Liver (tissue), 3 donors: ENCODE results near the gene NUP214.

Source experiments
- ATF3 ChIP-seq: IDR thresholded peaks from 2 replicates; pipeline ENCODE4 v1.6.1; 2016; ENCODE audit warnings: antibody characterized with exemption
- CTCF ChIP-seq: fragments of 150-350 bp; IDR thresholded peaks from 2 replicates; pipeline ENCODE4 v1.5.1; 2017; ENCODE audit warnings: improper control_type of control experiment, low read depth, low read length; ENCODE audit not compliant: missing input control
- FOXA1 ChIP-seq: IDR thresholded peaks from 2 replicates; pipeline ENCODE4 v1.6.1; 2016; ENCODE audit warnings: antibody characterized with exemption
- GABPA ChIP-seq, 2 donors: IDR thresholded peaks in 1 of 2; conservative IDR thresholded peaks in 1 of 2; 2 replicates each; pipeline ENCODE4 v1.6.1; 2016; ENCODE audit warnings: antibody characterized with exemption in 2 of 2, mild to moderate bottlenecking in 1 of 2, moderate library complexity in 1 of 2
- MAX ChIP-seq: IDR thresholded peaks from 2 replicates; pipeline ENCODE4 v1.6.1; 2016; ENCODE audit warnings: antibody characterized with exemption
- RAD21 ChIP-seq, 2 donors: IDR thresholded peaks; 2 replicates each; pipeline ENCODE4 v1.6.1; 2016; ENCODE audit warnings: antibody characterized with exemption in 2 of 2, mild to moderate bottlenecking in 2 of 2
- REST ChIP-seq: IDR thresholded peaks from 2 replicates; pipeline ENCODE4 v1.6.1; 2016; ENCODE audit warnings: antibody characterized with exemption, mild to moderate bottlenecking
- SP1 ChIP-seq: IDR thresholded peaks from 2 replicates; pipeline ENCODE4 v1.6.1; 2018; ENCODE audit warnings: antibody characterized with exemption, mild to moderate bottlenecking
- TAF1 ChIP-seq: conservative IDR thresholded peaks from 2 replicates; pipeline ENCODE4 v1.6.1; 2016; ENCODE audit warnings: antibody characterized with exemption, mild to moderate bottlenecking
- YY1 ChIP-seq: IDR thresholded peaks from 2 replicates; pipeline ENCODE4 v1.6.1; 2016; ENCODE audit warnings: antibody characterized with exemption, mild to moderate bottlenecking
- donor health status: healthy.
- donor health status: healthy.

- TF ChIP-seq TAF1 (no peak), CTCF (no peak), GABPA (IDR thresholded peaks at IDR 0.05 in 1 of 2, conservative IDR thresholded peaks at IDR 0.05 in 1 of 2) (no peak), RAD21 (IDR thresholded peaks at IDR 0.05) (no peak), SP1 (no peak), YY1 (no peak), REST (no peak), MAX (no peak), ATF3 (no peak), FOXA1 (no peak)
These were observed 24.9 kb upstream of the NUP214 start for GRCh38 chr9:131100445-131100844.
